AG04450 (cell line): Measurements from ENCODE around the gene NPLOC4. TPM values are rescaled to one million over a fixed set of nuclear protein-coding genes. Genes with fewer than 3 reads are reported as not detected.

Source experiments
- CTCF ChIA-PET: fragments of 300-600, 350-600 bp; formaldehyde crosslinking; extraction: SDS; loops from one replicate; lab custom pipeline; 2022; ENCODE audit warnings: antibody characterized with exemption, inconsistent platforms; lab: Charles Lee
- POLR2A ChIA-PET: fragments of 350-600 bp; formaldehyde crosslinking; extraction: SDS; loops from one replicate; lab custom pipeline; 2021; ENCODE audit warnings: antibody characterized with exemption, inconsistent platforms; lab: Yijun Ruan, JAX
- DNase-seq: peaks from one replicate; pipeline ENCODE4 v3.0.0-alpha.2; 2011; ENCODE audit warnings: low read depth, low spot score
- H3K27ac ChIP-seq: one replicate; pipeline ENCODE4 v1.5.1; 2012; ENCODE audit warnings: low read depth, low read length, control low read depth
- H3K27me3 ChIP-seq: one replicate; pipeline ENCODE4 v1.6.0; 2012; ENCODE audit warnings: low read length; ENCODE audit not compliant: control insufficient read depth, insufficient read depth
- H3K4me3 ChIP-seq: 2 replicates; pipeline ENCODE4 v1.5.1; 2011; ENCODE audit warnings: mild to moderate bottlenecking, low read depth, low read length, control low read depth
- H3K9me3 ChIP-seq: 2 replicates; pipeline ENCODE4 v1.5.1; 2012; ENCODE audit warnings: low read length; ENCODE audit not compliant: control insufficient read depth, insufficient read depth
- CTCF ChIP-seq: IDR thresholded peaks from 2 replicates; pipeline ENCODE4 v1.5.1; 2011; ENCODE audit warnings: low read depth, low read length, control low read depth, inconsistent platforms
- polyA plus RNA-seq: library from polyadenylated mRNA; depleted of rRNA; stranded (reverse); fragments of >200 nt; gene quantifications from 2 replicates; pipeline ENCODE4 v1.2.3, GENCODE V29; 2011

Gene NPLOC4
- polyA plus RNA-seq, 1 experiment = 66.5 TPM

DNA sequence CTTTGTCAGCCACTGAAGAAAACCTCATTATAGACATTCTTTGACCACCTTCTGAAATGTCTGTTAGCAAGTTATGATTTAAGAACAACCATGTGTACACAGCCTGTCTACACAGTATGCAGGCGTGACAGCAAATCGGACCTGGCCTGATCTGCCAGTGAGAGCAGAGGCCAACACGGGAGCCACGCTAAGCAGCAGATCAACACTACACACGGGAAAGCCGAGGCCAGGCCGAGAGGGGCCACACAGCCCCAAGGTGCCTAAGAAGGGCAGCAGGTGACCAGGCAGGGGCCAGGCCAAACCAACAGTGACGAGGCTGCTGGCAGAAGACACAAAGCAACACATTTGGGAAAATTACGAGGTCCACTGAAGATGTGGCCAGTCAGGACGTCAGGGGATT lies 68.5 kb downstream of the NPLOC4 start:
- ChIA-PET POLR2A (no interaction called here), CTCF (interaction anchor here (4.8 kb wide), 1 partner anchor 33 kb away, joined by 28 read pairs; no protein-coding TSS in a partner anchor)
- TF ChIP-seq CTCF = no peak
- Histone ChIP-seq H3K4me3 (no peak overlapping the region), H3K27me3 (no peaks in the 10 kb centered on the region), H3K27ac (peak overlapping the region; percentile 21), H3K9me3 (no peaks in the 10 kb centered on the region)
- no peak for DNase-seq

DNA sequence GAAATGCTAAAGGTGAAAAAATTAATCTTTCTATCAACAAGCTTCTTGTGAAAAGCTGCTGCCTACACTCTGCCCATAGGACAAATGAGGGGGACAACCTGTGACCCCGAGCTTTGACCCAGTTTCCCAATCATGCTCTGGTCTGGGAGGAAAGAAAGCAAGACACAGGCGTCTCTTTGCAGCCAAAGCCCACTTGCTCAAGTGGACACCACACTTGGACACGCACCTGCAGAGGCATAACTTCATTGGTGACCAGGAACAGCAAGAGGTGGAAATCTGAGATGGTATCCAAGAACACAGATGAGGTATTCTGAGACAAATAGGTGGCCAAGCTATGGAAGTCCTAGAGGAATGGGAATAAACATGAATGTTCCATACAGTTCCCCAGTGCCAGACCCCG lies 69.7 kb downstream of the NPLOC4 start:
- peak overlapping the region; percentile 89 for H3K27ac ChIP-seq
- CTCF ChIA-PET = interaction anchor here (4.8 kb wide), 1 partner anchor 34 kb away, joined by 28 read pairs; no protein-coding TSS in a partner anchor
- H3K9me3 ChIP-seq = no peaks in the 10 kb centered on the region
- TF ChIP-seq CTCF = no peak
- POLR2A ChIA-PET = interaction anchor here (0.7 to 2.0 kb wide), 8 partner anchors 9 to 172 kb away, joined by 3 to 25 read pairs (median 8); partner anchors contain the start of genes BAHCC1 and FAAP100
- peak overlapping the region; percentile 44 for H3K4me3 ChIP-seq
- DNase-seq = no peak
- no peaks in the 10 kb centered on the region for H3K27me3 ChIP-seq

DNA sequence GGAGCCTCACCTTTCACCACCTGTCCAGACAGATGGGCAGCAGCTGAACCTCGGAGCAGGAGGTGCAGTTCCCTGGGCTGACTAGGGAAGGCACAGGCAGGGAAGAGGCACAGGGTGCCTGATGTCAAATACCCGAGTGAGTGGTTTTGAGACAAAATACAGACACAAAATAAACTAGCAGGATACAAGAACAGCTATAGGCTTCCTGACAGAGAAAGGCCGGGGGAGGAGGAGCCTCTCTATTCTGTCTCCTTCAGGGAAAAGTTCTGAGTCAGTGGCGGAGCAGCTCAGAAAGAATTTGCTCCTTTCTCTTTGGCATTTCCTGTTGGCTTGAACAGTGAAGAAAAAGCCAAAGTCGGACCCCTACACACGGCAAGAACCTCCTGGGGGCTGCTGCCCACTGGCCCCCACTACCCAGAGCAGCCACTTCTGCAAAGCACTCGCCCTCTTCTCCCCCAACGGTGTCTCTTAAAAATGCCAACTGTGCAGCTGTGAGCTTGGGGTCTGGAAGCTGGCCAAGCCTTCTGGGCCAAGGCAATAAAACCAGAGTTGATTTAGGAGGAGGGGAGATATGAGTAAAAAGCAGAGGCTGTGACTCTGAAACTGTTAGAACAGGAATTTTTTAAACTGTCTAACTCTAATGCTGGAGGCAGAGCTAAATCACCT lies 70.3 kb downstream of the NPLOC4 start:
- Histone ChIP-seq H3K9me3 (no peaks in the 10 kb centered on the region), H3K27ac (peak overlapping the region; percentile 89), H3K27me3 (no peaks in the 10 kb centered on the region), H3K4me3 (peak overlapping the region; percentile 44)
- TF ChIP-seq CTCF = no peak
- peak; percentile 79 for DNase-seq
- ChIA-PET POLR2A (interaction anchor here (0.7 to 2.0 kb wide), 10 partner anchors 9 to 172 kb away, joined by 3 to 25 read pairs (median 6); partner anchors contain the start of genes BAHCC1 and FAAP100), CTCF (interaction anchor here (4.8 kb wide), 1 partner anchor 34 kb away, joined by 28 read pairs; no protein-coding TSS in a partner anchor)

DNA sequence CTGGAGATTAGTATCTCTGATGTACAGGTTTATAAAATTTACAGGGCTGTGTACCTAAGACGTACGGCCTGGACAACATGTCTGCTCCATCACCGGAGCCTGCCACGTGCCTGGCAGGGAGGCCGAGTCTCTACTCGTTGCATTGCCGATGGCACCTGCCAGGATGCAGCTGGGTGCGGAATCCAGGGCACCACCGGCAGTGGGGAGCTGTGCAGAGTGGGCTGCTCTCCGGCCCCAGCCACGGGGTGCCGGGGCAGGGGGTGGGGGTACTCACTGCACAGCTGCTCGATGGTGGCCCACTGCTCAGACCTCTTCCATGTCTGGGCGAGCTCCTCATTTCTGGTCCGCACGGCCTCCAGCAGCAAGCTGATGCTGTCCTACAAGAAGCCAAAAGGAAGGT lies 71.7 kb downstream of the NPLOC4 start:
- CTCF ChIA-PET = interaction anchor here (4.8 kb wide), 1 partner anchor 36 kb away, joined by 28 read pairs; no protein-coding TSS in a partner anchor
- no peak for DNase-seq
- no peak overlapping the region for H3K4me3 ChIP-seq
- TF ChIP-seq CTCF = no peak
- POLR2A ChIA-PET = no interaction called here
- no peaks in the 10 kb centered on the region for H3K9me3 ChIP-seq
- no peak overlapping the region for H3K27ac ChIP-seq
- H3K27me3 ChIP-seq = no peaks in the 10 kb centered on the region

DNA sequence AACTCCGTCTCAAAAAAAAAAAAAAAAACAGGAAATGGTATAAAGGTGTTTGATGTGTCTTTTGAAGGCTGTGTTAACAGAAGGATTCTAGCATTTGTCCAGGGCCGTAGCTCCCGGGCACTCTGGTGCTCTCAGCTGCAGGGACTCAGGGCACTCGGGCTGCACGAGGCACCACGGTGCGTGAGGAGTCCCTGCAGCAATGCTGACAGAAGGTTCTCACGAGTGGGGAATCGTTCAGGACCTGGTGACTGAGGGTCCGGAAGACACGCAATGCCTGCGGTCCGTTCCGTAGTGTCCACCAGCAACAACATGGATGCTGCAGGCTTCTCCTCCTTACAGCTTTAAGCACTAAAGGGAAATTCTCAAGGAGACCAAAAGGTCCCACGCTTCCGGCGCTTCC lies 72.1 kb downstream of the NPLOC4 start:
- no peak for TF ChIP-seq CTCF

More for the DNA sequence above, 72.1 kb downstream of the NPLOC4 start:
- POLR2A ChIA-PET = interaction anchor here (0.6 to 1.6 kb wide), 3 partner anchors 12 to 370 kb away, joined by 4 to 8 read pairs (median 8); no protein-coding TSS in a partner anchor
- Histone ChIP-seq H3K9me3 (no peaks in the 10 kb centered on the region), H3K4me3 (no peak overlapping the region), H3K27ac (no peak overlapping the region), H3K27me3 (no peaks in the 10 kb centered on the region)
- CTCF ChIA-PET = interaction anchor here (1.8 kb wide), 1 partner anchor 37 kb away, joined by 8 read pairs; no protein-coding TSS in a partner anchor
- DNase-seq = no peak
